G401 (cell line): ENCODE results near the gene SIL1. TPM values are rescaled to one million over a fixed set of nuclear protein-coding genes. Genes with fewer than 3 reads are reported as not detected.
A peak's percentile ranks its signal among the peaks of the same experiment; 100 is the strongest.
"Not testable (repeated sequence)": the region's sequence is repeated elsewhere in the genome, so short reads cannot be mapped to it uniquely, and the experiment has no call there.

Experiments used
- DNase-seq: peaks from one replicate; pipeline ENCODE4 v3.0.0-alpha.2; 2015; ENCODE audit warnings: low spot score
- in situ Hi-C: cut with HindIII; loops from 2 replicates; pipeline ENCODE4 v1.10.0; 2016; ENCODE audit warnings: low sequenced_read_pairs, mixed read lengths
- total RNA-seq: library from RNA; depleted of rRNA; stranded (reverse); fragments of >200 nt; shearing (Covaris generic); gene quantifications from 2 replicates; pipeline ENCODE4 v1.2.3, GENCODE V29; 2014

Gene SIL1
- total RNA-seq, 1 experiment from 2014 or later: 66.4 TPM

DNA sequence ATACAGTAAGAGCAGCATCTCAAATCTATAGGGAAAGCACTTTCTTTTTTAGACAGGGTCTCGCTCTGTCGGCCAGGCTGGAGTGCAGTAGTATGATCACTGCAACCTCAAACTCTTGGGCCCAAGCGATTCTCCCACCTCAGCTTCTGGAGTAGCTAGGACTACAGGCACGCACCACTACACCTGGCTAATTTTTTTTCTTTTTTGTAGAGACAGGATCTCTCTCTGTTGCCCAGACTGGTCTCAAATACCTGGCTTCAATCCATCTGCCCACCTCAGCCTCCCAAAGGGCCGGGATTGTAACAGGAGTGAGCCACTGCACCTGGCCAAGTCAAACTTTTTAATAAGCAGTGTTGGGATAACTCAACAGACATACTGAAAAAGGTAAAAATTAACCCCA is 107.6 kb downstream of the SIL1 start:
- in situ Hi-C loops: no loop called here
- no peak for DNase-seq

DNA sequence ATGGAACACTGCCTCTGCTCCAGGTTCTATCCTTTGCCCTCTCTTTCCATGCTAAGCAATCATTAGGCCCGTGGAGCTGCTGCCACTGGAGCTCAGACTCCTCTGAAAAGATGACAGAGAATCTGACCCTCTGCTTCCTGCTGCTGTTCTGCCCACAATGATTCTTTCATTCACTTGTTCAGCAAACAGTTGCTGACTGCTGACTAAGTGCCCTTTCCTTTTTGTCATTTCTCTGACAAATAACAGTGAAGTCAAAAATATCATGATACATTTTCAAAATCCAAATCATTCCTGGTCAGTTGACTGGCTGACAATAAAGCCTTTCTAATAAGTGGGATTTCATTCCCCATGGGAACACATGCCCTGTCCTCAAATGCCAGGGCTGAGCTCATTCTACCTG is 110.1 kb downstream of the SIL1 start:
- in situ Hi-C loops: no loop called here

DNA sequence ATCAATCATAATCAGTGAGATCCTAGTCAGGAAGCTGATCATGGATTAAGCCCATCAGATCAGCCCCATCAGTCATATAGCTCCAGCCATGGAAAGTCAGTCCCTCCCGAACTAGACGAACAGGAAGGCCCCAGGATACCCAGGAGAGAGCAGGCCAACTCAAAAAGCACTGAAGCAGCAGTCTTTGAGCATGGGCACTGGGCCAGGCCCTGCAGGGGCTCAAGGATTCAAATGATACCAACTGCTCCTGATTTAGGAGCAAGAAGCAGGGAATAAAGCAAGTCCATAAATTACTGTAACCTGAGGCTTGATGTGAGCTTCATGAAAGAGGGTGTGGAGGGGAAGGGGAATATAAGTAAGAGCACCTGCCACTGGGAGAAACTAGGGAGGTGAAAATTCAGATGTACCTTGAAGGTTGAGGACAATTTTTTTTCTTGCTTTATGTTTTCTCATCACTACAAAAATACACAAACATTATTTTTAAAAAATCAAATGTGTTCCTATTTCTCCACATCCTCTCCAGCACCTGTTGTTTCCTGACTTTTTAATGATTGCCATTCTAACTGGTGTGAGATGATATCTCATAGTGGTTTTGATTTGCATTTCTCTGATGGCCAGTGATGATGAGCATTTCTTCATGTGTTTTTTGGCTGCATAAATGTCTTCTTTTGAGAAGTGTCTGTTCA is 115.2 kb downstream of the SIL1 start:
- DNase-seq: peak; percentile 83
- in situ Hi-C loops: no loop called here

More for the DNA sequence above, 110.1 kb downstream of the SIL1 start:
- DNase-seq: no peak

DNA sequence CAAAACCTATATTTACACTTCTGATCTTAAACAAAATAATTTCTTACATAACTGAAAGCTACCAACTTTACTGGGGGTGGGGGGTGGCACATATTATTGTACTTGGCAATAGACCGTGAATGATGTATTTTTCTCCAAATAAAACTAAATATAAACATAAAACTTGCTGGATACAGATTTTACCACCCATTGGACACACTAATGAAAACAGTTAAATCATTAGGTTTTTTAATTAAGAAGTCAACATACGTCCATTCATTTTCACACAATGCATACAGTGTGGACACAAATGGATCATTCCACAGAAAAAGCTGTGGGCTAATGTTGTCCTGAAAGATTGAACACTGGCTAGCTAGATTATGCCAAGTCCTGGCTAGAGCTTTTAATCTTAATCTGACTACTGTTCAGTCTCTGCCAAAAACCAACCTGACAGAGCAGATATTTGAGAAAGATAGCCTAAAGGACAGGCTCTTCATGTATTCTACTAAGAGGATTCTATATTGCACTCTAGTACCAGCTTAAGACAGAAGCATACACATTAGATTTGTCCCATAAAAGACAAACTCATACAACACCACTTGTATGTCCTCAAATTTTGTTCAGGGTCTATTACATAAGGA is 118.1 kb downstream of the SIL1 start:
- no peak for DNase-seq
- in situ Hi-C loops: no loop called here

GRCh38 chr5:139079225-139079990 is 118.8 kb downstream of the SIL1 start:
- DNase-seq: no peak
- in situ Hi-C loops: no loop called here

GRCh38 chr5:139078345-139078744 is 119.8 kb downstream of the SIL1 start:
- in situ Hi-C loops: no loop called here
- no peak for DNase-seq

GRCh38 chr5:139077899-139078298 is 120.3 kb downstream of the SIL1 start:
- no peak for DNase-seq
- in situ Hi-C loops: no loop called here

- in situ Hi-C loops: no loop called here
- DNase-seq: no peak
Observed at GRCh38 chr5:139076111-139076510, 122.1 kb downstream of the SIL1 start.

DNA sequence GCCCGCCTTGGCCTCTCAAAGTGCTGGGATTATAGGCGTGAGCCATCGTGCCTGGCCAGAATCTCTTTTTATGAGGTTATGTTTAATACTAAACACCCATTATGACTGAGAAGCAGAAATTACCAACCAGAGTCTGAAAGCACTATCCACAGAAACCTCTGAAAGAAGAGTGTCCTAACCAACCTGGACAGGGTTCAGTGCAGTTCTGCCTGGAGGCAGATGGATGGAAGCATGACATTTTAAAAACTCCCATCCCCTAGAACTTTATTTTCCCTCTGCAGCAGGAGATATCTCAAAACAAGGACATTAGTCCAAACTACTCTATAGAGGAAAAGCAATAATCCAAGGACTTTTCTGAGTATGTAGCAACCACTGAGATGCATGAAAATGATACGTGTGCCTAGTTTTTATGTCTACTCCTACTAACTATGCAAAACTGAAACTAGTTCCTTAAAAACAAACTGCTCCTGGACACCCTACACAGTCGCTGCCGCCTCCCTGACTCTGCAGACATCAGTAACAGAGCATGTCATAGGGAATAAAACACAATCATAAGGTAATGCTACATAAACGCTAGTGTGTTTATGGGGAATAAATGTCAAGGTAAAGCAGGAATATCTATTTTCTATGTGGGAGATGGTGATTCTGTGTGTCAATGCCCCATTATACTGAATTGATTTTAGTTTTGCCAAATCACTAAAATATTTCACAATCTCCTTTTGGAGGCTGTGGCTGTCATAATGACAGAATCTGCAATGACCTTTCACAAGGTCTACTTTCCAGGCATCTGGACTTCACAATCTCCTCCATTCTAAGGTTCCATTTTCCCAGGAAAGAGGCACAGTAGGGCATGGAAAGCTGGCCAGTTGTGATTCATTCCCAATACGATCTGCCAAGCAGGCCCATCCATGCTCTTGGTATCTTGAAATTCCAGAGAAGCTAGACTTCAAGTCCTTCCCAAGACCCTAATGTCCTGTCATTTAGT is 122.8 kb downstream of the SIL1 start:
- in situ Hi-C loops: no loop called here

DNA sequence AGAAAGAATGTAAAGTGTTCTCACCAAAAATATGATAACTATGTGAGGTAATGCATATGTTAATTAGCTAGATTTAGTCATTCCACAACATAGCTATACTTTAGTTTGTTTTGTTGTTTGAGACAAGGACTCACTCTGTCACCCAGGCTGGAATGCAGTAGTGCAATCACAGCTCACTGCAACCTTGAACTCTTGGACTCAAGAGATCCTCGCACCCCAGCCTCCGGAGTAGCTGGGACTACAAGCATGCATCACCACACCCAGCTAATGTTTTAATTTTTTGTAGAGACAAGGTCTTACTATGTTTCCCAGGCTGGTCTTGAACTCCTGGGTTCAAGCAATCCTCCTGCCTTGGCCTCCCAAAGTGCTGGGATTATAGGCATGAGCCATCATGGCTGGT is 124.2 kb downstream of the SIL1 start:
- not testable (repeated sequence) for DNase-seq

More for the DNA sequence above, 122.8 kb downstream of the SIL1 start:
- DNase-seq: no peak

DNA sequence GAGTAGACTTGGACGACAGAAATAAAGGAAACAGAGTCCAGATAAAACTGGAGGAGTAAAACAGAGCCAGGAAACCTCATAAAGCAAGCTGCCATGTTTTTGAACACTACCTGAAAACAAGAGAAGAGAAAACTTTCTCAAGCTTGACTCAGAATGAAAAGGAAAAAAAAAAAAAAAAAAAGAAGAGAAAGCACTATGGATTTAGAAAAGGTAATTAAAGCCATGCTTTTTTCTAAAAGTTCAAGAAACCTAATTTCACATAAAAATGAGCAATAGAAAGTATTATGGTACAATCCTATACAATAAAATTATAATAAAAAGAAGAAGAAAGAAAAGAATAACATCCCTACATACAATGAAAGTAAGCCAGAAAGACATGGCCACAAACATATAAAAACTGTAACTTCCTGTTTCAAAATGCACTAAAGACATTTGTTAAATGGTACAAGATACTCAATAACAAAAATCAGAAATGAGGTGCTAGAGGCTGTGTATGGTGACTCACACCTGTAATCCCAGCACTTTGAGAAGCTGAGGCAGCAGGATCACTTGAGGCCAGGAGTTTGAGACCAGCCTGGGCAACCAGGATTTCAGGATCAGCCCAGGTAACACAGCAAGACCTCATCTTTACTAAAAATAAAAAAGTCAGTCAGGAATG is 129.5 kb downstream of the SIL1 start:
- in situ Hi-C loops: no loop called here
- no peak for DNase-seq

More for the DNA sequence above, 124.2 kb downstream of the SIL1 start:
- in situ Hi-C loops: not testable (repeated sequence)

DNA sequence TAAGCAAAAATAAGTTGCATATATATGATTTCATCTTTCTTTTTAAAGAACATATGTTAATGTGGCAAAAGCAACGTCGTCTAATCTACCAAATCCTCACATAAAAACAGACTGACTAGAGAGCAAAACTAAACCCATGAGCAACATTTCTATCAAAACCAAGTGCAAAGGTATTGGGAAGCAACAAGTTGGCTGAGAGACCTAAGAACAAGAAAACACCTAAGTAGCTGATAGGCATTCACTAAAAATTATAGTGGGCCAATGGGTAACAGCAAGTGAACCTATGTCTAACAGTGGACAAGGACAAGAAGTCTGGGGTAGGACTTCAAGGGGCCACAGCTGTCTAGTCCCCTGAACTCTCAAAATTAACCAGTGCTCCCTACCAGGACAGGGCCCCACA is 130.1 kb downstream of the SIL1 start:
- in situ Hi-C loops: no loop called here
- DNase-seq: no peak

GRCh38 chr5:139065306-139065705 is 132.9 kb downstream of the SIL1 start:
- DNase-seq: no peak
- in situ Hi-C loops: no loop called here

DNA sequence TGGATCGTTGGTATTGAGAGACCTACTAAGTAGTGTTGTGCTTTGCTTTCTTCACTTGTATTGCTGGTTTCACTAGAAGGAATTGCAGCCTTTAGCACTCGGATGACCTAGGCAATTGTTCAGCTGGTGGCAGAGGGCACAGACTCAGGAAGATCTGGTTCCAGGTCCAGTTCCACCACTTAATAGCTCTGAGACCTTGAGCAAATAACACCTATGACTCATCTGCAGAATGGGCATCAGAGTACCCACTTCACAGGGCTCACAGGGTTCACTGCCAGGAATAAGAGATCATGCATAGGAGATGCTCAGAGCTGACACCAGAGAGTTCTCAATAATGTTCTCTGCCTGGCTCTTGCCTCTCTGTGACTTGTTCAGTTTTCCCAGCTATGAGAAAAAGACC is 133.6 kb downstream of the SIL1 start:
- in situ Hi-C loops: no loop called here
- DNase-seq: no peak

DNA sequence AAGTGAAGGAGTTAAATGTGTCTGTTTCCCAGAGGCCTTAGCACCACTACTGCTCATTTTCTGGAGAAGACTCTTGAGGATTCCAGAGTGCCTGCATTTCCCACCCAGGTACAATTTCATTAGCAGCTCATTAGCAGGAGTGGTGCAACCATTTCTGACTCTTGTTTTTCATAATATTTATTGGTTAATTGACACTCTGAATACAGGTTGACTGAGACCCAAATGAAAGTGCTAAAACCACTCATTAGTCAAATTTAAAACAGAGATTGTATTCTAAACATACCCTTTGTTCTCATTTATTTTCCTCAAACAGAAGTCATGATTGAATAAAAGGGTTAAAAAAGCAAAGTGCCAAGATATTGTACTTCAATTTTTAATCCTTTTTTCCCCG is 134.5 kb downstream of the SIL1 start:
- no peak for DNase-seq
- in situ Hi-C loops: no loop called here

GRCh38 chr5:139062910-139063663 is 135.1 kb downstream of the SIL1 start:
- in situ Hi-C loops: no loop called here

GRCh38 chr5:139061856-139062255 is 136.3 kb downstream of the SIL1 start:
- in situ Hi-C loops: no loop called here

More at GRCh38 chr5:139062910-139063663, 135.1 kb downstream of the SIL1 start:
- no peak for DNase-seq

DNA sequence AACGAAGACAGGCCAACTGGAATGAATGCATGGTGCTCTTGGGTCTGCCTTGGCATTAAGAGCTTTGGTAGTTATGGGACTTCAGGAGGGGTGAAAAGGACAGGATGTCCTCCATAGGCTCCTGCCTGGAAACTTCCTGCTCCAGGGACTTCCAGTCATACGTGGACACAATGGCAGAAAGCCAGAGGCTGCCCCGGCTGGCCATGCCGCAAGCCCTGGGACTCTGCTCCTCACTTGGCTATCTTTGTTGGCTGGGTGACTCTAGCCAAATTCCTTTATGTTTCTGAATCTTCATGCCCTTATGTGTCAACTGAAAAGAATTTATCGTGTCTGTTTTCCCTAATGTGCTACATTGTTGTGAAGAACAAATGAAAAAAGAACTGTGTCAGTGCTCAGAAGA is 136.9 kb downstream of the SIL1 start:
- DNase-seq: peak; percentile 21
- in situ Hi-C loops: no loop called here

More at GRCh38 chr5:139061856-139062255, 136.3 kb downstream of the SIL1 start:
- no peak for DNase-seq
